IgD-negative memory B cell (primary cell): ENCODE measurements around the gene CDH10. TPM values are rescaled to one million over a fixed set of nuclear protein-coding genes. Genes with fewer than 3 reads are reported as not detected.

Experiments used
- H3K27ac Mint-ChIP-seq, 3 donors: one replicate each; pipeline ENCODE4 v1.8.0; 2020 to 2022; ENCODE audit warnings: mild to moderate bottlenecking in 3 of 3, mixed read lengths in 3 of 3, moderate library complexity in 1 of 3
- H3K27me3 Mint-ChIP-seq: one replicate; pipeline ENCODE4 v1.8.0; 2021; ENCODE audit warnings: mixed read lengths
- H3K36me3 Mint-ChIP-seq: one replicate; pipeline ENCODE4 v1.8.0; 2020; ENCODE audit warnings: mild to moderate bottlenecking, mixed read lengths
- H3K4me1 Mint-ChIP-seq, 3 donors: one replicate each; pipeline ENCODE4 v1.8.0; 2020 to 2022; ENCODE audit warnings: mixed read lengths in 3 of 3, mild to moderate bottlenecking in 1 of 3
- H3K4me3 Mint-ChIP-seq, 4 donors: one replicate each; pipeline ENCODE4 v1.8.0; 2020 to 2022; ENCODE audit warnings: mild to moderate bottlenecking in 4 of 4, mixed read lengths in 4 of 4, moderate library complexity in 3 of 4
- H3K9me3 Mint-ChIP-seq, 3 donors: one replicate each; pipeline ENCODE4 v1.8.0; 2020 to 2021; ENCODE audit warnings: mixed read lengths in 3 of 3, mild to moderate bottlenecking in 1 of 3
- polyA plus RNA-seq: library from polyadenylated mRNA; unstranded; fragments of 300-500 nt; fragmentation: Illumina TruSeq; gene quantifications from one replicate; pipeline ENCODE4 v1.2.3, GENCODE V29; 2021

CDH10 gene
- polyA plus RNA-seq, 1 donor from 2014 or later = not detected

- H3K27ac Mint-ChIP-seq = no peak overlapping the region
- H3K27me3 Mint-ChIP-seq = no peaks in the 10 kb centered on the region
- H3K4me3 Mint-ChIP-seq = no peak overlapping the region
- no peaks in the 10 kb centered on the region for H3K36me3 Mint-ChIP-seq
- H3K9me3 Mint-ChIP-seq = peaks cover 0 to 3% (median 2%) of the 10 kb centered on the region in 3 donors
- H3K4me1 Mint-ChIP-seq = no peaks in the 10 kb centered on the region
Observed at GRCh38 chr5:24487368-24488229, 157.2 kb downstream of the CDH10 start.

- no peak overlapping the region for H3K4me3 Mint-ChIP-seq
- no peak overlapping the region for H3K27ac Mint-ChIP-seq
- H3K36me3 Mint-ChIP-seq = no peaks in the 10 kb centered on the region
- no peaks in the 10 kb centered on the region for H3K4me1 Mint-ChIP-seq
- H3K9me3 Mint-ChIP-seq = peaks cover 0 to 5% (median 0%) of the 10 kb centered on the region in 3 donors
- no peaks in the 10 kb centered on the region for H3K27me3 Mint-ChIP-seq
Observed at GRCh38 chr5:24480952-24481351, 163.8 kb downstream of the CDH10 start.

GRCh38 chr5:24477958-24478357 lies 166.8 kb downstream of the CDH10 start:
- Mint-ChIP-seq H3K27me3 (no peaks in the 10 kb centered on the region), H3K9me3 (peaks cover 1 to 7% (median 5%) of the 10 kb centered on the region in 3 donors), H3K4me1 (no peaks in the 10 kb centered on the region), H3K27ac (no peak overlapping the region), H3K4me3 (no peak overlapping the region), H3K36me3 (no peaks in the 10 kb centered on the region)

GRCh38 chr5:24475101-24475500 lies 169.7 kb downstream of the CDH10 start:
- H3K4me1 Mint-ChIP-seq = no peaks in the 10 kb centered on the region
- H3K27me3 Mint-ChIP-seq = no peaks in the 10 kb centered on the region
- H3K27ac Mint-ChIP-seq = no peak overlapping the region
- no peaks in the 10 kb centered on the region for H3K36me3 Mint-ChIP-seq
- H3K9me3 Mint-ChIP-seq = peaks cover 1 to 11% (median 2%) of the 10 kb centered on the region in 3 donors
- no peak overlapping the region for H3K4me3 Mint-ChIP-seq

- H3K4me1 Mint-ChIP-seq = no peaks in the 10 kb centered on the region
- peaks cover 1 to 11% (median 2%) of the 10 kb centered on the region in 3 donors for H3K9me3 Mint-ChIP-seq
- no peak overlapping the region for H3K27ac Mint-ChIP-seq
- no peaks in the 10 kb centered on the region for H3K36me3 Mint-ChIP-seq
- H3K4me3 Mint-ChIP-seq = no peak overlapping the region
- no peaks in the 10 kb centered on the region for H3K27me3 Mint-ChIP-seq
Observed at GRCh38 chr5:24474685-24475084, 170.1 kb downstream of the CDH10 start.

- no peaks in the 10 kb centered on the region for H3K36me3 Mint-ChIP-seq
- no peak overlapping the region for H3K4me3 Mint-ChIP-seq
- H3K4me1 Mint-ChIP-seq = no peaks in the 10 kb centered on the region
- no peak overlapping the region for H3K27ac Mint-ChIP-seq
- peaks cover 1 to 11% (median 2%) of the 10 kb centered on the region in 3 donors for H3K9me3 Mint-ChIP-seq
- H3K27me3 Mint-ChIP-seq = no peaks in the 10 kb centered on the region
Observed at GRCh38 chr5:24472518-24472917, 172.3 kb downstream of the CDH10 start.

GRCh38 chr5:24444414-24444813 lies 200.4 kb downstream of the CDH10 start:
- peaks cover 2 to 9% (median 4%) of the 10 kb centered on the region in 3 donors for H3K9me3 Mint-ChIP-seq
- H3K27ac Mint-ChIP-seq = no peak overlapping the region
- H3K27me3 Mint-ChIP-seq = no peaks in the 10 kb centered on the region
- H3K36me3 Mint-ChIP-seq = no peaks in the 10 kb centered on the region
- no peak overlapping the region for H3K4me3 Mint-ChIP-seq
- H3K4me1 Mint-ChIP-seq = no peaks in the 10 kb centered on the region

- Mint-ChIP-seq H3K4me3 (no peak overlapping the region), H3K4me1 (no peaks in the 10 kb centered on the region), H3K27me3 (no peaks in the 10 kb centered on the region), H3K27ac (no peak overlapping the region), H3K9me3 (peaks cover 2 to 4% (median 3%) of the 10 kb centered on the region in 3 donors), H3K36me3 (no peaks in the 10 kb centered on the region)
Observed at GRCh38 chr5:24439465-24439864, 205.3 kb downstream of the CDH10 start.
